ENCODE data around the gene PHF19. TPM values are rescaled to one million over a fixed set of nuclear protein-coding genes. Genes with fewer than 3 reads are reported as not detected.

PHF19 gene
- total RNA-seq (10 to 100 TPM; 40.1 to 62.3 TPM), polyA plus RNA-seq (10 to 100 TPM; 25.9 to 66.7 TPM)
- long read RNA-seq, donor 1, partial matches to known transcripts, result 2 of 16 reads
- long read RNA-seq, donor 1, other reads (novel, unspliced or antisense), result 12 of 16 reads
- long read RNA-seq, donor 2, full-length matches to known transcripts, result 12 of 23 reads
- long read RNA-seq, donor 2, partial matches to known transcripts, result 2 of 23 reads
- long read RNA-seq, donor 2, other reads (novel, unspliced or antisense), result 9 of 23 reads

- peak within 1 kb of the TSS; percentile 68 to 92 for H3K4me3 ChIP-seq (ENCODE audit: low read length in 2 of 2)
- 0 to 1% methylated on average over 37 to 45 of the region's 45 CpGs for WGBS, 2 donors
- peak within 1 kb of the TSS; percentile 68 to 95 for H3K27ac ChIP-seq (ENCODE audit: low read depth in 1 of 2, low read length in 2 of 2)
- intact Hi-C loops (cut with DNase I), result loop anchor here (2.0 to 5.0 kb wide), 2 partner anchors 58 to 60 kb away; no protein-coding TSS in a partner anchor
- DNase-seq (peak; percentile 70 to 85), ATAC-seq (ENCODE audit: low FRiP score) (peak; percentile 50)
- H3K27me3 ChIP-seq (ENCODE audit: control insufficient read depth in 1 of 2, insufficient read depth in 2 of 2, low read length in 1 of 2), result no peaks in the 10 kb centered on the region
- peaks cover 0 to 6% of the 10 kb centered on the region in 2 donors for H3K36me3 ChIP-seq (ENCODE audit: control insufficient read depth in 1 of 2, insufficient read depth in 2 of 2, low read length in 1 of 2)
- no peaks in the 10 kb centered on the region for H3K9me3 ChIP-seq (ENCODE audit: control insufficient read depth, low read length)
- H3K4me1 ChIP-seq (ENCODE audit: control insufficient read depth in 1 of 2, insufficient read depth in 2 of 2, low read length in 2 of 2), result no peaks in the 10 kb centered on the region
Measured at GRCh38 chr9:120876842-120877240, at the start of gene PHF19. Gene PHF19 (minus strand): TSS chr9:120877188. CDS start chr9:120874741, 2,447 bp downstream.

GRCh38 chr9:120926397-120926928 lies 49.5 kb upstream of the PHF19 start, which contains the start of gene TRAF1:
Gene TRAF1 (minus strand): TSS chr9:120926796. CDS start chr9:120926075, 721 bp downstream.
- Histone ChIP-seq H3K27ac (ENCODE audit: low read depth in 1 of 2, low read length in 2 of 2) (peak within 1 kb of the TSS; percentile 93 to 97), H3K36me3 (ENCODE audit: control insufficient read depth in 1 of 2, insufficient read depth in 2 of 2, low read length in 1 of 2) (no peaks in the 10 kb centered on the region), H3K27me3 (ENCODE audit: control insufficient read depth in 1 of 2, insufficient read depth in 2 of 2, low read length in 1 of 2) (no peaks in the 10 kb centered on the region), H3K4me1 (ENCODE audit: control insufficient read depth in 1 of 2, insufficient read depth in 2 of 2, low read length in 2 of 2) (peaks cover 0 to 8% of the 10 kb centered on the region in 2 donors), H3K4me3 (ENCODE audit: low read length in 2 of 2) (peak within 1 kb of the TSS in 1 of 2 donors; percentile 16), H3K9me3 (ENCODE audit: control insufficient read depth, low read length) (no peaks in the 10 kb centered on the region)
- ATAC-seq (ENCODE audit: low FRiP score), result peak; percentile 2
- intact Hi-C loops (cut with DNase I), result no loop called here
- DNase-seq, result no peak
- WGBS, 2 donors, result 42 to 43% methylated on average over 6 of the region's 6 CpGs

GRCh38 chr9:120925535-120926396 lies 48.8 kb upstream of the PHF19 start:
- H3K4me3 ChIP-seq (ENCODE audit: low read length in 2 of 2), result peak overlapping the region in 1 of 2 donors; percentile 16
- peak overlapping the region; percentile 91 to 97 for H3K27ac ChIP-seq (ENCODE audit: low read depth in 1 of 2, low read length in 2 of 2)
- H3K9me3 ChIP-seq (ENCODE audit: control insufficient read depth, low read length), result no peaks in the 10 kb centered on the region
- no peaks in the 10 kb centered on the region for H3K36me3 ChIP-seq (ENCODE audit: control insufficient read depth in 1 of 2, insufficient read depth in 2 of 2, low read length in 1 of 2)
- H3K4me1 ChIP-seq (ENCODE audit: control insufficient read depth in 1 of 2, insufficient read depth in 2 of 2, low read length in 2 of 2), result peaks cover 0 to 6% of the 10 kb centered on the region in 2 donors
- peak; percentile 87 to 90 for DNase-seq
- intact Hi-C loops (cut with DNase I), result no loop called here
- no peaks in the 10 kb centered on the region for H3K27me3 ChIP-seq (ENCODE audit: control insufficient read depth in 1 of 2, insufficient read depth in 2 of 2, low read length in 1 of 2)
- peak; percentile 65 for ATAC-seq (ENCODE audit: low FRiP score)
- 30 to 35% methylated on average over 13 of the region's 13 CpGs for WGBS, 2 donors

GRCh38 chr9:120924698-120925534 lies 47.9 kb upstream of the PHF19 start:
- Histone ChIP-seq H3K27me3 (ENCODE audit: control insufficient read depth in 1 of 2, insufficient read depth in 2 of 2, low read length in 1 of 2) (no peaks in the 10 kb centered on the region), H3K9me3 (ENCODE audit: control insufficient read depth, low read length) (no peaks in the 10 kb centered on the region), H3K27ac (ENCODE audit: low read depth in 1 of 2, low read length in 2 of 2) (peak overlapping the region; percentile 29 to 70), H3K4me3 (ENCODE audit: low read length in 2 of 2) (no peak overlapping the region), H3K36me3 (ENCODE audit: control insufficient read depth in 1 of 2, insufficient read depth in 2 of 2, low read length in 1 of 2) (no peaks in the 10 kb centered on the region), H3K4me1 (ENCODE audit: control insufficient read depth in 1 of 2, insufficient read depth in 2 of 2, low read length in 2 of 2) (peaks cover 0 to 4% of the 10 kb centered on the region in 2 donors)
- intact Hi-C loops (cut with DNase I), result no loop called here
- DNase-seq (no peak), ATAC-seq (ENCODE audit: low FRiP score) (no peak)
- 68 to 75% methylated on average over 11 of the region's 11 CpGs for WGBS, 2 donors

DNA sequence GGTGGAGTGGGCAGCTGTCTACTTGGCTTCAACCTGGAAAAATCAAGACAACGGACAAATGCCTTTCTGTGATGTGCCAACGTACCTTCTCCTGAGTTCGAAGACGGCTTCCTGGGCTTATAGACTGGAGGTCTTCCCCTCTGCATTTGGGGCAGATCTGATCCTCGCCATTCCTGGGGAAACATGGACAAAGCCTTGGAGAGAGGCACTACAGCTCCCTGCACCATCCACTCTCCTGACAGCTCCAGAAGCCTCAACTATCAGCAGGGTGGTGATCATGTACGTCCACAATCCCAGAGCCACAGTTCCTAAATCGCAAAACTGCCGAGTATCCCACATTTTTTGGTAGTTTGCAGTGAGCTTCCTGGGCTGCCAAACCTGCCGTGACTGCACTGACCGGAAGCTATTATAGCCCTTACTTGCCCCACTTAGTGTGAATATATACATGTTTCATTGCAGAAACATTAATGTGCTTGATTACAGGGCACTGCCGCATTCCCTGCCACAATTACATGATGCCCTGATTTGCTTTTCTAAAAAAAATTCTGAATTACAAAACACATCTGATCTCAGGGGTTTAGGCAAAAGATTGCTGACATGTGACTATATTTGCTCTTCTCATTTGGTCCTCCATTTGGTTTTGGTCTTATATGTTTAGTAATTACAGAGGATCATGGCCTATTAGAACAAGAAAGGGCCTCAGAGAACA lies 46.8 kb upstream of the PHF19 start:
- DNase-seq (no peak), ATAC-seq (ENCODE audit: low FRiP score) (no peak)
- intact Hi-C loops (cut with DNase I), result no loop called here
- peak overlapping the region; percentile 62 to 89 for H3K27ac ChIP-seq (ENCODE audit: low read depth in 1 of 2, low read length in 2 of 2)
- no peaks in the 10 kb centered on the region for H3K27me3 ChIP-seq (ENCODE audit: control insufficient read depth in 1 of 2, insufficient read depth in 2 of 2, low read length in 1 of 2)
- peaks cover 0 to 4% of the 10 kb centered on the region in 2 donors for H3K4me1 ChIP-seq (ENCODE audit: control insufficient read depth in 1 of 2, insufficient read depth in 2 of 2, low read length in 2 of 2)
- H3K9me3 ChIP-seq (ENCODE audit: control insufficient read depth, low read length), result no peaks in the 10 kb centered on the region
- H3K36me3 ChIP-seq (ENCODE audit: control insufficient read depth in 1 of 2, insufficient read depth in 2 of 2, low read length in 1 of 2), result no peaks in the 10 kb centered on the region
- 33 to 36% methylated on average over 11 of the region's 11 CpGs for WGBS, 2 donors
- no peak overlapping the region for H3K4me3 ChIP-seq (ENCODE audit: low read length in 2 of 2)

DNA sequence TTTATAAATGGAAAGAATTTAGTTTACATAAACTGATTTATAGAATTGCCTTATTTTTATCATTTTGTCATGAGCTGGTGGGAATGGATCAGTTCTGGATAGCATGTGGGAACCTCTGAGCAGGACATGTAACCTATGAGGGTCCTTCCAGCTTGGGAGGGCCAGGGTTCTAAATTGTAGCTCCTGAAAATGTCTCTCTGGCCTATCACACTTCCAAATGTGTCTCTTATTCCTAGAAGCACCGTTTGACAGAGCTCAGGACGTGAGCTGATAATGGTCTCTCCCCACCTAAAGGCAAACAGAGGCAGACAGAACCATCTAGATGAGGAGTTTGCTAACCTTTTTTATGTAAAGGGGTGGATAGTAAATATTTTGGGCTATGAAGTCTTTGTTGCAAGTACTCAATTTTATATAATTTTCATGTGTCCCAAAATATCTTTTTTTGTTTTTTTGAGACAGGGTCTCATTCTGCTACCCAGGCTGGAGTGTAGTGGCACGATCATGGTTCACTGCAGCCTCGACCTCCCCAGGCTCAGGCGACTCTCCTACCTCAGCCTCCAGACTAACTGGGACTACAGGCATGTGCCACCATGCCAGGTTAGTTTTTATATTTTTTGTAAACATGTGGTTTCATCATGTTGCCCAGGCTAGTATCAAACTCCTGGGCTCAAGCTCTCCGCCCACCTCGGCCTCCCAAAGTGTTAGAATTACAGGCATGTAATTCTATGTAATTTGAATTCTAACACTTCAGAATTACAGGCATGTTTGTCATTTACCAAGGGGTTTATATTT lies 45.6 kb upstream of the PHF19 start:
- Histone ChIP-seq H3K36me3 (ENCODE audit: control insufficient read depth in 1 of 2, insufficient read depth in 2 of 2, low read length in 1 of 2) (no peaks in the 10 kb centered on the region), H3K4me3 (ENCODE audit: low read length in 2 of 2) (no peak overlapping the region), H3K4me1 (ENCODE audit: control insufficient read depth in 1 of 2, insufficient read depth in 2 of 2, low read length in 2 of 2) (peaks cover 0 to 4% of the 10 kb centered on the region in 2 donors), H3K27ac (ENCODE audit: low read depth in 1 of 2, low read length in 2 of 2) (peak overlapping the region in 1 of 2 donors; percentile 81), H3K27me3 (ENCODE audit: control insufficient read depth in 1 of 2, insufficient read depth in 2 of 2, low read length in 1 of 2) (no peaks in the 10 kb centered on the region), H3K9me3 (ENCODE audit: control insufficient read depth, low read length) (no peaks in the 10 kb centered on the region)
- DNase-seq, result no peak
- 61 to 65% methylated on average over 7 of the region's 7 CpGs for WGBS, 2 donors
- no peak for ATAC-seq (ENCODE audit: low FRiP score)
- intact Hi-C loops (cut with DNase I), result no loop called here

- DNase-seq, result no peak
- 8% methylated on average over 8 of the region's 8 CpGs for WGBS, 2 donors
- intact Hi-C loops (cut with DNase I), result no loop called here
- H3K4me3 ChIP-seq (ENCODE audit: low read length in 2 of 2), result no peak overlapping the region
- H3K36me3 ChIP-seq (ENCODE audit: control insufficient read depth in 1 of 2, insufficient read depth in 2 of 2, low read length in 1 of 2), result no peaks in the 10 kb centered on the region
- peaks cover 0 to 5% of the 10 kb centered on the region in 2 donors for H3K4me1 ChIP-seq (ENCODE audit: control insufficient read depth in 1 of 2, insufficient read depth in 2 of 2, low read length in 2 of 2)
- H3K9me3 ChIP-seq (ENCODE audit: control insufficient read depth, low read length), result peaks cover 2% of the 10 kb centered on the region
- no peak for ATAC-seq (ENCODE audit: low FRiP score)
- H3K27ac ChIP-seq (ENCODE audit: low read depth in 1 of 2, low read length in 2 of 2), result peak overlapping the region in 1 of 2 donors; percentile 80
- no peaks in the 10 kb centered on the region for H3K27me3 ChIP-seq (ENCODE audit: control insufficient read depth in 1 of 2, insufficient read depth in 2 of 2, low read length in 1 of 2)
Measured at GRCh38 chr9:120921661-120922181, 44.7 kb upstream of the PHF19 start.
